Spleen (tissue), 7 donors: ENCODE data around the gene POU6F2.

Experiments used
- POLR2AphosphoS5 ChIP-seq, 3 donors: sonication (generic); formaldehyde crosslinking; IDR thresholded peaks; one replicate each; pipeline ENCODE4 v1.5.1; 2017; ENCODE audit warnings: antibody characterized with exemption in 3 of 3
- TF ChIP-seq, protein P1 (sequence below), 11 experiments: fragments of 200-600 bp in 7 of 11; fragments of 450-650 bp in 4 of 11; sonication (generic) in 4 of 11; IDR thresholded peaks in 8 of 11; conservative IDR thresholded peaks in 3 of 11; 1 replicate in 7 of 11; 2 replicates in 4 of 11; pipeline versions ENCODE4 v1.4.0 to v1.8.0; 2016 to 2021; ENCODE audit warnings: antibody characterized with exemption in 11 of 11, inconsistent platforms in 4 of 11, mild to moderate bottlenecking in 1 of 11
- donor health status: DM: no; HTN: no; CAD: no; lungs with moderate emphysema.
- donor health status: DM: no; HTN: no; CAD: no.
- donor health status: DM: no; HTN: no; CAD: no.

DNA sequence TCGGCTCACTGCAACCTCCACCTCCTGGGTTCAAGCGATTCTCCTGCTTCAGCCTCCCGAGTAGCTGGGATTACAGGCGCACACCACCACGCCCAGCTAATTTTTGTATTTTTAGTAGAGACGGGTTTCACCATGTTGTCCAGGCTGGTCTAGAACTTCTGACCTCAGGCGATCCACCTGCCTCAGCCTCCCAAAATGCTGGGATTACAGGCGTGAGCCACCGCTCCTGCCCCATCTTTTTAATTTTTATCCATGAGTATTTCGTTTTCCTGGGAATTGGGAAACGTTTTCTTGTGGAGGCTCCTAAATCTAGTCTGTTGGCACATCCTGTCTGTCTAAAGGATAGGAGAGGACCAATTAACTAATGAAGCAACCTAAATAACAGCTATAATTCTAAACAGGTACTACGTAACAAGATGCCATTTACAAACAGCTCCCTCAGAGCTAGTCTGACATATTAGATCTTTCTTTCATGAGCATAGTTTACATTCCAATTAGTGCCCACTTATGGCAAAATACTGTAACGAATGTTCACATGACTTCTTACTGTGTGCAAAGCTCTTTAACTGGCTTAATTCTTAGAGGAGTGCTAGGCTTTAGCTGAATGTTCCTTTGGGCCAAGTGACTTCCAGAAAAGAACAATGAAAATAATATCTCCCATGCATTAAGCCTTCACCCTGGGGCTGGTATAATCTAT, 437.5 kb downstream of the POU6F2 start:
- no peak for TF ChIP-seq POLR2AphosphoS5 (IDR thresholded peaks at IDR 0.05)
- TF ChIP-seq, protein P1, sequence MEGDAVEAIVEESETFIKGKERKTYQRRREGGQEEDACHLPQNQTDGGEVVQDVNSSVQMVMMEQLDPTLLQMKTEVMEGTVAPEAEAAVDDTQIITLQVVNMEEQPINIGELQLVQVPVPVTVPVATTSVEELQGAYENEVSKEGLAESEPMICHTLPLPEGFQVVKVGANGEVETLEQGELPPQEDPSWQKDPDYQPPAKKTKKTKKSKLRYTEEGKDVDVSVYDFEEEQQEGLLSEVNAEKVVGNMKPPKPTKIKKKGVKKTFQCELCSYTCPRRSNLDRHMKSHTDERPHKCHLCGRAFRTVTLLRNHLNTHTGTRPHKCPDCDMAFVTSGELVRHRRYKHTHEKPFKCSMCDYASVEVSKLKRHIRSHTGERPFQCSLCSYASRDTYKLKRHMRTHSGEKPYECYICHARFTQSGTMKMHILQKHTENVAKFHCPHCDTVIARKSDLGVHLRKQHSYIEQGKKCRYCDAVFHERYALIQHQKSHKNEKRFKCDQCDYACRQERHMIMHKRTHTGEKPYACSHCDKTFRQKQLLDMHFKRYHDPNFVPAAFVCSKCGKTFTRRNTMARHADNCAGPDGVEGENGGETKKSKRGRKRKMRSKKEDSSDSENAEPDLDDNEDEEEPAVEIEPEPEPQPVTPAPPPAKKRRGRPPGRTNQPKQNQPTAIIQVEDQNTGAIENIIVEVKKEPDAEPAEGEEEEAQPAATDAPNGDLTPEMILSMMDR (IDR thresholded peaks at IDR 0.05 in 8 of 11, conservative IDR thresholded peaks at IDR 0.05 in 3 of 11) = no peak
